Measurements from ENCODE around the gene ENO3.

ENO3 gene

GRCh38 chr17:4978726-4979125 is 27.8 kb downstream of the ENO3 start:
- DNase-seq = no peak

- no peak for DNase-seq
Measured at GRCh38 chr17:4980644-4981216, 29.8 kb downstream of the ENO3 start.

GRCh38 chr17:4982305-4982704 is 31.4 kb downstream of the ENO3 start:
- no peak for DNase-seq

GRCh38 chr17:4986403-4986802 is 35.5 kb downstream of the ENO3 start:
- DNase-seq = no peak

GRCh38 chr17:4986951-4987766 is 36.2 kb downstream of the ENO3 start, which contains the start of gene CAMTA2:
Gene CAMTA2, minus strand, starts transcription at chr17:4987675. Its CDS starts 1,453 bp downstream, at chr17:4986222.
- no peak for DNase-seq

GRCh38 chr17:4987767-4988567 is 37.0 kb downstream of the ENO3 start:
- DNase-seq = no peak

GRCh38 chr17:4994081-4994595 is 43.2 kb downstream of the ENO3 start:
- DNase-seq = no peak

- peak; percentile 91 for DNase-seq
Measured at GRCh38 chr17:4997302-4998026, 46.5 kb downstream of the ENO3 start, which contains the start of the genes INCA1 and KIF1C. Gene INCA1, minus strand, starts transcription at chr17:4997522. Its CDS starts 3,085 bp downstream, at chr17:4994437. Gene KIF1C, plus strand, starts transcription at chr17:4997950. Its CDS starts 2,297 bp downstream, at chr17:5000247.

GRCh38 chr17:4998027-4998731 is 47.3 kb downstream of the ENO3 start:
- DNase-seq = no peak

- no peak for DNase-seq
Measured at GRCh38 chr17:4998732-4999429, 48.0 kb downstream of the ENO3 start.

- DNase-seq = no peak
Measured at GRCh38 chr17:4999430-5000093, 48.6 kb downstream of the ENO3 start.

- no peak for DNase-seq
Measured at GRCh38 chr17:5000237-5000639, 49.3 kb downstream of the ENO3 start.

- no peak for DNase-seq
Measured at GRCh38 chr17:5002121-5002788, 51.3 kb downstream of the ENO3 start.

- no peak for DNase-seq
Measured at GRCh38 chr17:5003214-5003867, 52.4 kb downstream of the ENO3 start.
